NCI-H146 (cell line): ENCODE measurements around the gene ACTC1.
"Not testable (repeated sequence)": the region's sequence is repeated elsewhere in the genome, so short reads cannot be mapped to it uniquely, and the experiment has no call there.

Experiments
- DNase-seq: peaks from one replicate; lab custom pipeline; 2025; lab: John Stamatoyannopoulos, UW

ACTC1 gene

GRCh38 chr15:34795267-34796081, at the start of gene ACTC1:
Gene ACTC1, minus strand, starts transcription at chr15:34795549. Its CDS starts 741 bp downstream, at chr15:34794808.
- DNase-seq = no peak

- DNase-seq = no peak
Observed at GRCh38 chr15:34841262-34841725, 45.9 kb upstream of the ACTC1 start.

- DNase-seq = no peak
Observed at GRCh38 chr15:34838282-34838681, 42.9 kb upstream of the ACTC1 start.

GRCh38 chr15:34837246-34838016, 42.1 kb upstream of the ACTC1 start:
- no peak for DNase-seq

- DNase-seq = no peak
Observed at GRCh38 chr15:34828145-34828911, 33.0 kb upstream of the ACTC1 start.

GRCh38 chr15:34821831-34822230, 26.5 kb upstream of the ACTC1 start:
- DNase-seq = no peak

GRCh38 chr15:34820110-34820509, 24.8 kb upstream of the ACTC1 start:
- no peak for DNase-seq

GRCh38 chr15:34818526-34818925, 23.2 kb upstream of the ACTC1 start:
- no peak for DNase-seq

- no peak for DNase-seq
Observed at GRCh38 chr15:34815836-34816235, 20.5 kb upstream of the ACTC1 start.

GRCh38 chr15:34813446-34814190, 18.3 kb upstream of the ACTC1 start:
- DNase-seq = no peak

- DNase-seq = not testable (repeated sequence)
Observed at GRCh38 chr15:34812868-34813365, 17.6 kb upstream of the ACTC1 start.

GRCh38 chr15:34812369-34812768, 17.0 kb upstream of the ACTC1 start:
- no peak for DNase-seq

- no peak for DNase-seq
Observed at GRCh38 chr15:34810443-34811129, 15.2 kb upstream of the ACTC1 start.

- DNase-seq = no peak
Observed at GRCh38 chr15:34809186-34809585, 13.8 kb upstream of the ACTC1 start.

GRCh38 chr15:34808016-34808415, 12.7 kb upstream of the ACTC1 start:
- no peak for DNase-seq

GRCh38 chr15:34807241-34807640, 11.9 kb upstream of the ACTC1 start:
- not testable (repeated sequence) for DNase-seq

- no peak for DNase-seq
Observed at GRCh38 chr15:34804776-34805175, 9.4 kb upstream of the ACTC1 start.

GRCh38 chr15:34804113-34804512, 8.8 kb upstream of the ACTC1 start:
- no peak for DNase-seq

GRCh38 chr15:34802803-34803750, 7.7 kb upstream of the ACTC1 start:
- DNase-seq = no peak

GRCh38 chr15:34802371-34802770, 7.0 kb upstream of the ACTC1 start:
- no peak for DNase-seq
